Measurements from ENCODE around the gene DRAP1.

GRCh38 chr11:65946655-65947054, 27.4 kb downstream of the DRAP1 start:
- no peak for TF ChIP-seq CTCF (IDR thresholded peaks at IDR 0.05)
- TF ChIP-seq POLR2A (IDR thresholded peaks at IDR 0.05), result no peak

All from thyroid gland (tissue), 4 donors.